Loucy (cell line): ENCODE results near the gene INPP5D.

Experiments
- CTCF ChIP-seq: fragments of 200-600 bp; sonication (generic); conservative IDR thresholded peaks from 2 replicates; pipeline ENCODE4 v1.5.1; 2014; ENCODE audit warnings: mild to moderate bottlenecking, antibody characterized with exemption, low read length
- EZH2phosphoT487 ChIP-seq: fragments of 200-600 bp; IDR thresholded peaks from 2 replicates; pipeline ENCODE4 v1.6.1; 2018; ENCODE audit warnings: antibody characterized with exemption, mild to moderate bottlenecking, moderate library complexity, borderline replicate concordance

- no peak for TF ChIP-seq CTCF
- TF ChIP-seq EZH2phosphoT487: no peak
Measured at GRCh38 chr2:233219848-233220247, 159.7 kb downstream of the INPP5D start.
